Measurements from ENCODE around the gene FAM13A.

Gene FAM13A

DNA sequence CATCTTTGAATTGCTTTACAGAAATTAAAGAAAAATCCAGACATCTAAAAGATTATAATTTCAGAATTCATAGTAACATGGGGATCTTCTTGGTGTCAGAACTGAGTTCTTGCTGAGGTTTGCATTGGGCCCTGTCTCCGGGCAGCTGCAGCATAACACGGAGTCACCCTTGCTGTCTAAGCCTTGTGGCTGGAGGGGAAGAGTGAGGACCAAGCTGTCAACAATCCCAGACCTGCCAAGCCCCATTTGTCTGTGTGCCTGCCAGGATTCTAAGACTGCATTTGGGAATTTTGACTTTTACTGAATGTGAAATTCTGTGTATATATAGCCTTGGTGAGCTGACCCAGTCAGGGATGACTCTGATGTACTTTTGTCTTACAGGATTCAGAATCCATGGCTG lies 334.2 kb downstream of the FAM13A start:
- TF ChIP-seq ZFX (IDR thresholded peaks at IDR 0.05; ENCODE audit: borderline replicate concordance): no peak
- TF ChIP-seq, protein P1, sequence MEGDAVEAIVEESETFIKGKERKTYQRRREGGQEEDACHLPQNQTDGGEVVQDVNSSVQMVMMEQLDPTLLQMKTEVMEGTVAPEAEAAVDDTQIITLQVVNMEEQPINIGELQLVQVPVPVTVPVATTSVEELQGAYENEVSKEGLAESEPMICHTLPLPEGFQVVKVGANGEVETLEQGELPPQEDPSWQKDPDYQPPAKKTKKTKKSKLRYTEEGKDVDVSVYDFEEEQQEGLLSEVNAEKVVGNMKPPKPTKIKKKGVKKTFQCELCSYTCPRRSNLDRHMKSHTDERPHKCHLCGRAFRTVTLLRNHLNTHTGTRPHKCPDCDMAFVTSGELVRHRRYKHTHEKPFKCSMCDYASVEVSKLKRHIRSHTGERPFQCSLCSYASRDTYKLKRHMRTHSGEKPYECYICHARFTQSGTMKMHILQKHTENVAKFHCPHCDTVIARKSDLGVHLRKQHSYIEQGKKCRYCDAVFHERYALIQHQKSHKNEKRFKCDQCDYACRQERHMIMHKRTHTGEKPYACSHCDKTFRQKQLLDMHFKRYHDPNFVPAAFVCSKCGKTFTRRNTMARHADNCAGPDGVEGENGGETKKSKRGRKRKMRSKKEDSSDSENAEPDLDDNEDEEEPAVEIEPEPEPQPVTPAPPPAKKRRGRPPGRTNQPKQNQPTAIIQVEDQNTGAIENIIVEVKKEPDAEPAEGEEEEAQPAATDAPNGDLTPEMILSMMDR (IDR thresholded peaks at IDR 0.05): no peak
- no peak overlapping the region for H3K27ac ChIP-seq

DNA sequence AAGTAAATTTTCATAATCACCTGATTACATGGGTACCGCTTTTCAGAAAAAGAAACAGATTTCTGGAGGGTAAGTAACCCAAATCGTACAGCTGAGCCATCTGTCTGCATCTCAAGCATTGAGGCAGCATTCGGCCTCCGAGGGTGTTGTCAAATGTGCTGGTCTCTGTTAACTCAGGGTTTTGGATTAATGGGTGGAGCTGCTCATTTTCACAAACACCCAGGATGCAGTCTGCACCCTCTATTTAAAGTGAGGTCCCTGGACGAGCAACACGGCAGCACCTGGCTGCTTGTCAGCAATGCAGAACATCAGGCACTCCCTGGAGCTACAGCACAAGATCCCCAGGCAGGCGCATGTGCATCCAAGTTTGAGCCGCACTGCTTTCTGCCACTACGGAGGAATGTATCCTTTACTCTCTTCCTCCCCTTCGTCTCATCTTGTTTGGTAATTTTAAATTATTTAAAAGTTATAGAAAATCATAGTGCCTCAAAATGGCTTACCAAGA lies 334.7 kb downstream of the FAM13A start:
- no peak overlapping the region for H3K27ac ChIP-seq
- TF ChIP-seq, protein P1 (IDR thresholded peaks at IDR 0.05): no peak
- no peak for TF ChIP-seq ZFX (IDR thresholded peaks at IDR 0.05; ENCODE audit: borderline replicate concordance)

DNA sequence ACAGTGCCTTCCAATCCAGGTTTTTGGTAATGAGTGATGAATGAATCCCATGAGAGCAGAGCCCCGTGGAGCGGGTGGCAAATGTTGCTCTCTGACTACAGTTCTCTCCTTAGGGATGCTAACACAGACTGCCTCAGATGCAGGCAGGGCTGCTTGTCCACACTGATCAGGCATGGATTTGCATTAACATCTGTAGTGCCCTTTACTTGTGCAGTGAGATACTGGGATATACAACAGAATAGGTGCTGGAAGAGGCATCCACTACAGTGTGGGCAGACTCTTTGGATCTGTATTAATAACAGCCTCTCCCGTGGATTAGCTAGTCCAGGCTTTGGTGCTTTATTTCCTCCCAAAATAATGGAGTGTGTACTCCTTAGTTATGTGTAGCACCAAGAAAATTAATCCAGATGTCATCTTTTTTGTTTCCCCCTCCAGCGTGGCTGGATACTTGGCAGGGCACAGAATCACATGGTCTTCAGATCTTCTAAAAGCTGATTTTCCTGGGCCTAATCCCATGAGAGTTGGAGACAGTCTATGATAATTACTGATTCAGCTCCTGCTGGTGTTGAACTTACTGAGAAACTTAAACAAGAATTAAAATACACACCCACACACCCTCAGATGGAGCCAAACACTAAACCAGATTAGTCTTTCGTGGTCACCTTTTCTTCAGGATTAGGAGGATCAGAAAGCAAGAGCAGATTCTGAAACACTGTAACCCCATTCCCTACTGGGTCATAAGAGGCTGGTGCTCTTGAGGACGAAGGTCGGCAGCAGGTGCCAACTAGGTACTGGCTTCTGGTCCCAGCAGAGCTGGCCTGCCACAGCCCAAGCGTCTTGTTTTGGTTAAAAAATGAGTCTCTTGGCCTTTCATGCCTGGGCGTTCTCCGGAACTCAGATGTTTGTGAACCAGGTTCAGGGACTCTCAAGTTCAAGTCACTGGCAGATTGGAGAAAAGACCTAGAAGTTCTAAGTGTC lies 336.2 kb downstream of the FAM13A start:
- no peak for TF ChIP-seq ZFX (IDR thresholded peaks at IDR 0.05; ENCODE audit: borderline replicate concordance)
- TF ChIP-seq, protein P1 (IDR thresholded peaks at IDR 0.05): no peak
- H3K27ac ChIP-seq: no peak overlapping the region

DNA sequence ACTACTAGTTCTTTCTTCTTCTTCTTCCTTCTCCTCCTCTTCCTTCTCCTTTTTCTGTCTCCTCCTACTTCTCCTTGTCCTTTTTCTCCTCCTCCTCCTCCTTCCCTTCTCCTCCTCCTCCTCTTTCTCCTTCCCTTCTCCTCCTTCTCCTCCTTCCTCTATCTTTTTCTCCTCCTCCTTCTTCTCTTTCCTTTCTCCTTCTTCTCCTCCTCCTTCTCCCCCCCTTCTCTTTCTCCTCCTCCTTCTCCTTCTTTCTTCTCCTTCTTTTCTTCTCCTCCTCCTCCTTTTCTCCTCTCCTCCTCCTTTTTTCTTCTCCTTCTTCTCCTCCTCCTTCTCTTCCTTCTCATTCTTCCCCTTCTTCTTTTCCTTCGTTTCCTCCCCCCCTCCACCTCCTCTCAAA lies 337.6 kb downstream of the FAM13A start:
- TF ChIP-seq ZFX (IDR thresholded peaks at IDR 0.05; ENCODE audit: borderline replicate concordance): no peak
- TF ChIP-seq, protein P1 (IDR thresholded peaks at IDR 0.05): no peak
- no peak overlapping the region for H3K27ac ChIP-seq

DNA sequence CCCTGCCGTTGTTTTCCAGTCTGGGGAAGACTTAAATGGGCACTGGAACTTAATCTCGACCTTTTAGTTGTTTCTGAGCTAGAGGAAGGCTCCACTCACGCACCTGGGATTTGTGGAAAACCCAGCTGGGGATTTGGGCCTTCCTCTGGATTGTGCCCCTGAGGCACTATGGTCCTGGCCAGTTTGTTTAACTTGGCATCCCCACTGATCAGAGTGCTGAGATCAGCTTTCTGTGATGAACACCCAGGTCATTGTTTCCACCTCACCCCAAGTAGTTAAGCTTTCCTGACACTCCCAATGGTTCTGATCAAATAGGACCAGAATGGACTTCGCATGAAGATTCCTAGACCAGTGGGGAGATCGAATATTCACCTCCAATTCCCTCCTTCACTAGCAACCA lies 338.9 kb downstream of the FAM13A start:
- no peak for TF ChIP-seq ZFX (IDR thresholded peaks at IDR 0.05; ENCODE audit: borderline replicate concordance)
- TF ChIP-seq, protein P1 (IDR thresholded peaks at IDR 0.05): no peak
- H3K27ac ChIP-seq: no peak overlapping the region

DNA sequence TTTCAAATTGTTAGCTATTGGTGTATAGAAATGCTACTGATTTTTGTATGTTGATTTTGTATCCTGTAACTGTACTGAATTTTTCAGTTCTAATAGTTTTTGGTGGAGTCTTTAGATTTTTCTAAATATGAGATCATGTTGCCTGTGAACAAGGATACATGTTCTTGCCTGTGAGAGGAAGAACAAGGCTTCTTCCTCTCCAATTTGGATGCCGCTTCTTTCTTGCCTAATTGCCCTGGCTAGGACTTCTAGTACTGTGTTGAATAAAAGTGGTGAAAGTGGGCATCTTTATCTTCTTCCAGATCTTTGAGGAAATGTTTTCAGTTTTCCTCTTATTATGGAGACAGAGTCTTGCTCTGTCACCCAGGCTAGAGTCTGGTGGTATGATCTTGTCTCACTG lies 343.2 kb downstream of the FAM13A start:
- H3K27ac ChIP-seq: no peak overlapping the region
- no peak for TF ChIP-seq ZFX (IDR thresholded peaks at IDR 0.05; ENCODE audit: borderline replicate concordance)
- TF ChIP-seq, protein P1 (IDR thresholded peaks at IDR 0.05): no peak

DNA sequence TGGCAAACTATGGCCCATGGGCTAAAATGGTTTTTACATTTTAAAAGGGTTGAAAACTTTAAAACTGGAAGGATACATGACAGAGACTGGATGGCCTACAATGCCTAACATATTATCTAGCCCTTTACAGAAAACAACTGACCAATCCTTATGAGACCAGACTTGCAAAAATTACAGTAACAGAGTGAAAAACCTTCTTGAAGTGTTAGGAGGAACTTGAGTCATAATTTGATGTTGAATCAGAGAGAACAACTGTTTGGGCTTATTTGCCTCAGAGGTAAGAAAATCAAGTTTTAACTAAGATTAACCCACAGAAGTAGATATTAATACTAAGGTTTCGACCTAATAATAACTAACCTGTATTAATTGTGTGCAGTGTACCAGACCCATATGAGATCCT lies 347.0 kb downstream of the FAM13A start:
- no peak overlapping the region for H3K27ac ChIP-seq
- TF ChIP-seq ZFX (IDR thresholded peaks at IDR 0.05; ENCODE audit: borderline replicate concordance): no peak
- TF ChIP-seq, protein P1 (IDR thresholded peaks at IDR 0.05): no peak
